ENCODE measurements around the gene C2orf76.

The C2orf76 gene

DNA sequence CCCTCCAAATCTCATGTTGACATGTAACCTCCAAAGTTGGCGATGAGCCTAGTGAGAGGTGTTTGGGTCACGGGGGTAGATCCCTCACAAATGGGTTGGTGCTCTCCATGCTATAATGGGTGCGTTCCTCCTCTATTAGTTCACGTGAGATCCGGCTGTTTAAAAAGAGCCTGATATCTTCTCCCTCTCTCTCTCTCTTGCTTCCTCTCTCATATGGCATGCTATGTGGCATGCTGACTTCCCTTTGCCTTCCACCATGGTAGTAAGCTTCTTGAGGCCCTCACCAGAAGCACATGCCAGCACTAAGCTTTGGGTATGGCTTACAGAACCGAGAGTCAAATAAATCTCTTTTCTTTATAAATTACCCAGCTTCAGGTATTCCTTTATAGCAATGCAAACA is 39.2 kb downstream of the C2orf76 start:
- H3K9me3 ChIP-seq (ENCODE audit: insufficient read depth, low read depth, low read length), result no peaks in the 10 kb centered on the region
- H3K4me1 ChIP-seq (ENCODE audit: insufficient read depth, low read length), result no peaks in the 10 kb centered on the region
- no peaks in the 10 kb centered on the region for H3K36me3 ChIP-seq (ENCODE audit: insufficient read depth, low read depth, low read length)
- no peak overlapping the region for H3K4me3 ChIP-seq (ENCODE audit: low read length)
- no peak overlapping the region for H3K27ac ChIP-seq (ENCODE audit: low read length)
- H3K9ac ChIP-seq (ENCODE audit: low read depth, low read length), result no peak overlapping the region
- H3K27me3 ChIP-seq (ENCODE audit: insufficient read depth, low read length), result no peaks in the 10 kb centered on the region

DNA sequence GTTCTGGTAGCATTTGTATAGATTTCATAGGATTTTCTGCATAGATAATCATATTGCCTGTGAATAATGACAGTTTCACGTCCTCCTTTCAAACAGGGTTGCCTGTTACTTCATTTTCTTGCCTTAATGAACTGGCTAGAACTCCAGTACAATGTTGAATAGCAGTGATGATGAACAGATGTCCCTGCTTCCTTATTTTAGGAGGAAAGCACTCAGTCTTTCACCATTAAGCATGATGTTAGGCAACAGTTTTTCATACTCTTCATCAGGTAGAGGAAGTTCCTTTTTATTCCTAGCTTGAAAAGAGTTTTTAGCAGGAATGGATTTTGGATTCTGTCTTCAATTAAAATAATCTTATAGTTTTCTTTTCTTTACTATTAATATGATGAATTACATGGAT is 39.7 kb downstream of the C2orf76 start:
- no peak overlapping the region for H3K27ac ChIP-seq (ENCODE audit: low read length)
- no peak overlapping the region for H3K4me3 ChIP-seq (ENCODE audit: low read length)
- H3K36me3 ChIP-seq (ENCODE audit: insufficient read depth, low read depth, low read length), result no peaks in the 10 kb centered on the region
- H3K27me3 ChIP-seq (ENCODE audit: insufficient read depth, low read length), result no peaks in the 10 kb centered on the region
- H3K4me1 ChIP-seq (ENCODE audit: insufficient read depth, low read length), result no peaks in the 10 kb centered on the region
- no peaks in the 10 kb centered on the region for H3K9me3 ChIP-seq (ENCODE audit: insufficient read depth, low read depth, low read length)
- H3K9ac ChIP-seq (ENCODE audit: low read depth, low read length), result no peak overlapping the region

GRCh38 chr2:119324685-119325270 is 41.9 kb downstream of the C2orf76 start:
- H3K36me3 ChIP-seq (ENCODE audit: insufficient read depth, low read depth, low read length), result no peaks in the 10 kb centered on the region
- no peaks in the 10 kb centered on the region for H3K27me3 ChIP-seq (ENCODE audit: insufficient read depth, low read length)
- H3K9me3 ChIP-seq (ENCODE audit: insufficient read depth, low read depth, low read length), result no peaks in the 10 kb centered on the region
- H3K4me1 ChIP-seq (ENCODE audit: insufficient read depth, low read length), result no peaks in the 10 kb centered on the region
- no peak overlapping the region for H3K27ac ChIP-seq (ENCODE audit: low read length)
- no peak overlapping the region for H3K4me3 ChIP-seq (ENCODE audit: low read length)
- no peak overlapping the region for H3K9ac ChIP-seq (ENCODE audit: low read depth, low read length)

DNA sequence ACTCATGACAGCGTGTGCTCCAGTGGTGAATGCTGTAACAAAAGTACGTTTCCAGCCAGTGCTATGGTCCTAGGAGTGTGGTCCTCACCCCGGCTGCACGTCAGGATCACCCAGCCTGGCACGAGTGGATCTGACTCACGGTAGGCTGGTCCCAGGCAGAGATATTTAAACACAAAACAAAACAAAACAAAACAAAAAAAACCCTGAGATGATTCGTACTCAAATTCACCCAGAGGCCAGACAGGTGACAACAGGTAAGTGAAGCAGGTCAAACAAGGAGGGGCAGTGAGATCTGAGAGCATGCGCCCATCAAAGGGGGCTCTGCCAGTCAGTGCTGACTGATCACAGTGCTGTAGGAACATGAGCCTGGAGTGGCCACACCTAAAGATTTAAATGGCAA is 43.2 kb downstream of the C2orf76 start:
- no peaks in the 10 kb centered on the region for H3K36me3 ChIP-seq (ENCODE audit: insufficient read depth, low read depth, low read length)

DNA sequence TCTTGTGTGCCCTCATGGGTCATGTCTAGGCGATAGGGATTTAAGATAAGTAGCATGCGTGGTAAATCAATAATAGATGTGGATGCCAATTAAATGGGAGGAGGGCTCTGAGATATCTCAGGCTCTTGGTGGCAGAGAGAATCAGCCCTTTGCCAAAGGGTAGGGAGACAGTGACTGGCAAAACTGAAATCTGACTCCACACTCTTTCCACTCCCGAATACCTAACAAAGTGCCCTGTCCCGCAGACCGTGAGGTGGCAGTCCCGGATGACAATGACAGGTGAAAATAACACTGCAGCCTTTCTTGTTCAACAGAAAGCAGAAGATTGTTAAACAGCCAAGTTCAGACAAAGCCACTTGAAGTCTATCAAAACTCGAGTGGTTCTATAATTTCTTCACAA is 47.0 kb downstream of the C2orf76 start:
- H3K4me1 ChIP-seq (ENCODE audit: insufficient read depth, low read length), result no peaks in the 10 kb centered on the region
- no peaks in the 10 kb centered on the region for H3K27me3 ChIP-seq (ENCODE audit: insufficient read depth, low read length)
- H3K4me3 ChIP-seq (ENCODE audit: low read length), result no peak overlapping the region
- H3K9ac ChIP-seq (ENCODE audit: low read depth, low read length), result no peak overlapping the region
- H3K9me3 ChIP-seq (ENCODE audit: insufficient read depth, low read depth, low read length), result no peaks in the 10 kb centered on the region
- no peak overlapping the region for H3K27ac ChIP-seq (ENCODE audit: low read length)
- no peaks in the 10 kb centered on the region for H3K36me3 ChIP-seq (ENCODE audit: insufficient read depth, low read depth, low read length)

More for the DNA sequence above, 43.2 kb downstream of the C2orf76 start:
- Histone ChIP-seq H3K9ac (ENCODE audit: low read depth, low read length) (no peak overlapping the region), H3K4me1 (ENCODE audit: insufficient read depth, low read length) (no peaks in the 10 kb centered on the region), H3K27ac (ENCODE audit: low read length) (no peak overlapping the region), H3K4me3 (ENCODE audit: low read length) (no peak overlapping the region), H3K27me3 (ENCODE audit: insufficient read depth, low read length) (no peaks in the 10 kb centered on the region), H3K9me3 (ENCODE audit: insufficient read depth, low read depth, low read length) (no peaks in the 10 kb centered on the region)

DNA sequence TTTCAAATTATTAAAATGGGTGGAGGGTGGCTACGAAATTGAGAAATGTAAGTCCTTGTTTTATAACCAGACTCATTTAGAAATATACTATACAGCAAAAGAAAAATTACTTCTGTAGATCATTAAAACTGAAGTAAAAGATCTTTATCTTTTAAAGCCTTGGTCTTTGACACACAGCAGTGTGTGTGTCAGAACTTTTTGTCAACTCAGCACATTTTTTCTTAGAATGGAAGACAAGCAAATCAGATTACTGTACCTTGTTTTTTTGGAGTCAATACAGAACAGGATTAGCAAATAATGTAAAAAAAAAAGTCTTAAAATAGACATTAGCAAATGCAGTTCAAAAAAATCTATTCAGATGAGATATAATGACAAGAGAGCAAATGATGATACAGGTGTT is 49.1 kb downstream of the C2orf76 start:
- Histone ChIP-seq H3K27me3 (ENCODE audit: insufficient read depth, low read length) (no peaks in the 10 kb centered on the region), H3K27ac (ENCODE audit: low read length) (no peak overlapping the region)

DNA sequence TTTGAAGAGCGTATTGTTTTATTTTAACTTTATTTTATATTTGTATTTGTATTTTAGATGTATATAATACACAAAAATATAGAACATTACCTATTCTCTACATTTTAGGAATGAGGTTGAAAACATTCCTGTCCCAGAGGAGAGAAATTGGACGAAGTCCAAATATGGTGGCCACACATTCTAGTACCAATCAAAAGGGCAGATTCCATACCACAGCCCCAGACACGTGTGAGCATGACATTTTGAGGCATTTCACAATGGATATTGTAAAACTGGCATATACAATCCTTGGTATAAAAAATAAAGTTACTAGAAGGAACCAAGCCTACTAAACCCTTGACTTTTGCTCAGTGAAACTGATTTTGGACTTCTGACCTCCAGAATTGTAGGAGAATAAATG is 50.6 kb downstream of the C2orf76 start:
- Histone ChIP-seq H3K4me1 (ENCODE audit: insufficient read depth, low read length) (no peaks in the 10 kb centered on the region), H3K36me3 (ENCODE audit: insufficient read depth, low read depth, low read length) (no peaks in the 10 kb centered on the region), H3K9ac (ENCODE audit: low read depth, low read length) (no peak overlapping the region), H3K9me3 (ENCODE audit: insufficient read depth, low read depth, low read length) (no peaks in the 10 kb centered on the region), H3K27ac (ENCODE audit: low read length) (no peak overlapping the region), H3K4me3 (ENCODE audit: low read length) (no peak overlapping the region), H3K27me3 (ENCODE audit: insufficient read depth, low read length) (no peaks in the 10 kb centered on the region)

More for the DNA sequence above, 49.1 kb downstream of the C2orf76 start:
- no peak overlapping the region for H3K4me3 ChIP-seq (ENCODE audit: low read length)
- H3K4me1 ChIP-seq (ENCODE audit: insufficient read depth, low read length), result no peaks in the 10 kb centered on the region
- no peak overlapping the region for H3K9ac ChIP-seq (ENCODE audit: low read depth, low read length)
- H3K36me3 ChIP-seq (ENCODE audit: insufficient read depth, low read depth, low read length), result no peaks in the 10 kb centered on the region
- no peaks in the 10 kb centered on the region for H3K9me3 ChIP-seq (ENCODE audit: insufficient read depth, low read depth, low read length)

GRCh38 chr2:119315241-119315925 is 51.3 kb downstream of the C2orf76 start:
- Histone ChIP-seq H3K4me3 (ENCODE audit: low read length) (no peak overlapping the region), H3K9ac (ENCODE audit: low read depth, low read length) (no peak overlapping the region), H3K9me3 (ENCODE audit: insufficient read depth, low read depth, low read length) (no peaks in the 10 kb centered on the region), H3K27me3 (ENCODE audit: insufficient read depth, low read length) (no peaks in the 10 kb centered on the region), H3K27ac (ENCODE audit: low read length) (no peak overlapping the region), H3K4me1 (ENCODE audit: insufficient read depth, low read length) (no peaks in the 10 kb centered on the region), H3K36me3 (ENCODE audit: insufficient read depth, low read depth, low read length) (no peaks in the 10 kb centered on the region)

GRCh38 chr2:119311831-119312230 is 54.8 kb downstream of the C2orf76 start:
- no peaks in the 10 kb centered on the region for H3K9me3 ChIP-seq (ENCODE audit: insufficient read depth, low read depth, low read length)
- H3K4me3 ChIP-seq (ENCODE audit: low read length), result no peak overlapping the region
- H3K4me1 ChIP-seq (ENCODE audit: insufficient read depth, low read length), result peaks cover 5% of the 10 kb centered on the region; the same call in 1 of the 2 replicates
- H3K36me3 ChIP-seq (ENCODE audit: insufficient read depth, low read depth, low read length), result no peaks in the 10 kb centered on the region
- no peak overlapping the region for H3K27ac ChIP-seq (ENCODE audit: low read length)
- H3K9ac ChIP-seq (ENCODE audit: low read depth, low read length), result no peak overlapping the region
- H3K27me3 ChIP-seq (ENCODE audit: insufficient read depth, low read length), result no peaks in the 10 kb centered on the region

DNA sequence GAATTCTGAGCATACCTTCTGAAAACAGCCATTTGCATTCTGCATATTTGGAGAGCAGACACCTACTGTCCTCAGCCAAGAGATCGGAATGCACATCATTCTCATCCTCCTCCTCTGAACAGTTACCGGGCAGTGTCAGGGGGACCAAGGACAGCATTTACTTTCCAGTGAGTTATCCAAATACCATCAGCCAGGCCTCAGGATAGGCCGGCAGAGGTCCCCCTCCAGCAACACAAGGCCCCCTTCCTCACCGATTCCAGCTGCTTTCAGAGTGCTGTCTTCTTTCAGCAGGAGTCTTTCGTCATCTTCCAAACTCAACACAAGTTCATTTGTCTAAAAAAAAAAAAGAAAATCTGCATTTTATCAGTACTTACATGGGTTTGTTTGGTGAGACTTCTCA is 55.3 kb downstream of the C2orf76 start:
- no peak overlapping the region for H3K27ac ChIP-seq (ENCODE audit: low read length)
- H3K9ac ChIP-seq (ENCODE audit: low read depth, low read length), result no peak overlapping the region
- no peaks in the 10 kb centered on the region for H3K9me3 ChIP-seq (ENCODE audit: insufficient read depth, low read depth, low read length)
- H3K4me3 ChIP-seq (ENCODE audit: low read length), result no peak overlapping the region
- peaks cover 5% of the 10 kb centered on the region; the same call in 1 of the 2 replicates for H3K4me1 ChIP-seq (ENCODE audit: insufficient read depth, low read length)
- H3K27me3 ChIP-seq (ENCODE audit: insufficient read depth, low read length), result no peaks in the 10 kb centered on the region
- H3K36me3 ChIP-seq (ENCODE audit: insufficient read depth, low read depth, low read length), result no peaks in the 10 kb centered on the region

GRCh38 chr2:119308793-119309330 is 57.8 kb downstream of the C2orf76 start:
- Histone ChIP-seq H3K4me1 (ENCODE audit: insufficient read depth, low read length) (peaks cover 8% of the 10 kb centered on the region; the same call in 1 of the 2 replicates), H3K27me3 (ENCODE audit: insufficient read depth, low read length) (no peaks in the 10 kb centered on the region), H3K9ac (ENCODE audit: low read depth, low read length) (no peak overlapping the region), H3K27ac (ENCODE audit: low read length) (no peak overlapping the region), H3K36me3 (ENCODE audit: insufficient read depth, low read depth, low read length) (no peaks in the 10 kb centered on the region), H3K4me3 (ENCODE audit: low read length) (no peak overlapping the region), H3K9me3 (ENCODE audit: insufficient read depth, low read depth, low read length) (no peaks in the 10 kb centered on the region)
